Glomerular endothelial cell (primary cell): ENCODE results near the gene SIGLEC14. TPM values are rescaled to one million over a fixed set of nuclear protein-coding genes. Genes with fewer than 3 reads are reported as not detected.
"Not testable (repeated sequence)": the region's sequence is repeated elsewhere in the genome, so short reads cannot be mapped to it uniquely, and the experiment has no call there.

Experiments
- DNase-seq: peaks from one replicate; pipeline ENCODE4 v3.0.0-alpha.2; 2011; ENCODE audit warnings: low read depth, low spot score; ENCODE audit errors: extremely low read depth
- total RNA-seq: library from RNA; depleted of rRNA; stranded (reverse); fragments of >200 nt; gene quantifications from 2 replicates; pipeline ENCODE4 v1.2.3, GENCODE V29; 2015

SIGLEC14 gene, protein sequence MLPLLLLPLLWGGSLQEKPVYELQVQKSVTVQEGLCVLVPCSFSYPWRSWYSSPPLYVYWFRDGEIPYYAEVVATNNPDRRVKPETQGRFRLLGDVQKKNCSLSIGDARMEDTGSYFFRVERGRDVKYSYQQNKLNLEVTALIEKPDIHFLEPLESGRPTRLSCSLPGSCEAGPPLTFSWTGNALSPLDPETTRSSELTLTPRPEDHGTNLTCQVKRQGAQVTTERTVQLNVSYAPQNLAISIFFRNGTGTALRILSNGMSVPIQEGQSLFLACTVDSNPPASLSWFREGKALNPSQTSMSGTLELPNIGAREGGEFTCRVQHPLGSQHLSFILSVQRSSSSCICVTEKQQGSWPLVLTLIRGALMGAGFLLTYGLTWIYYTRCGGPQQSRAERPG
- 0.35 and 0.44 TPM in 2 replicates for total RNA-seq

DNA sequence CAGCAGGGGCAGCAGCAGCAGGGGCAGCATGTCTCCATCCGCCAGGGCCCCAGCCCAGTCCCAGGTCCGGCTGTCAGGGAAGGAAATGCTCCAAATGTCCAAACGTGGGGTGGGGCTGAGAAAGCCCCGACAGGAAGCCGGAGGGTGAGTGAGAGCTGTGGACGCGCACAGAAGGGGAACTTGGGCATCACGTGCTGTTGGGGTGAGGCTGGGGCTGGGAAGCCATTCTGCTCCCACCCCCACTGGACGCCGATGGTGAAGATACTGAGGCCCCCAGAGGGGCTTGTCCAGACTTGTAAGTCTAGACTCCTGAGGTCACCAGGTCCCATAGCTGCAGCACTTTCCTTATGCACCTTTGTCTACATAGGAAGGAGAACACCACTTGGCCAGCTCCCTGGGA, at the start of gene SIGLEC14:
Gene SIGLEC14 (minus strand): TSS at position 96 of the 400 bp plus-strand sequence. CDS start 66 bp downstream, at position 30.
- DNase-seq: not testable (repeated sequence)

DNA sequence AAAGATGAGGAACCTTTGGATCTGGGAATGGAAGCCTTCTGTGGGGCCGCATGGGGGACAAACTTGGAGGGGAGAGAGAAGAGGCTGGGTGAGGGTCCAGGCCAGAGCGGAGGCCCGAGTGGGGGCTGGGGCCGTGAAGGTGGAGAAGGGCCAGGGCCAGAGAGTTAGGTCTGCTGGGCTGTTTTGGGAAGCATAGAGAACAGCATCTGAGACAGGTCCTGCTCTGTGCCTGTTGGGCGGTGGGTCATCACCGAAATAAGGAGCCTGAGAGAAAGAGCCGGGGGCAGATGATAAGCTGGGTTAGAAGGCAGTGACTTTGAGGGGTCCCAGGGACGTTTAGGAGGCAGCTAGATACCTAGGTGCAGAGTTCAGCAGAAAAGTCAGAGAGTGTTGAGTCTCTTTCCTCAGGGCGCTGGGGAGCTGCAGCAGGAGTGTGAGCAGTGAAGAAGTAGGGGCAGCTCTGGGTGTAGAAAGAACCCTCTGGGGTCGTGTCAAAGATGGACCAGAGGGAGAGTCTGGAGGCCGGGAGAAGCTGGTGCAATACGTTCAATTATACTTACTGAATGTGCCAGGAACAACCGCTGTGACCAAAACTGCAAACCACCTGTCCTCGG, 49.2 kb upstream of the SIGLEC14 start:
- DNase-seq: no peak

DNA sequence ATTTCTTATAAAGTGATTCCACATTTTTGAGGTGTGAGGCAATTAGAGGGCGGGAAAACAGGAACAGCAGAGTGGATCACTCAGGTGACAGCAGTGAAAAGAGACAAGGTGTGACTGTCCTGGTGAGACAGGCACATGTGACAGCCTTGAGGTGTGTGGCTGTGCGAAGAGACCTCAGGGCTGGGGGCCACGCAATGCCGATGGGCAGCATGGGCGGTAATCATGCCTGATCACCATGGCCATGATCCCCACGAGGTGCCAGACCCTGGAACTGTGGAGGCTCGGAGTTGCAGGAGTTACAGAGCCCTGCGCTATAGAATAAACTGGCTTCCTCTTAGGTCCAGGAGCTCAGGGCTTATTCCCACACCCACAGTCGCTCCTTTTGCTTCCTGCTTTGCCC, 48.5 kb upstream of the SIGLEC14 start:
- DNase-seq: no peak

DNA sequence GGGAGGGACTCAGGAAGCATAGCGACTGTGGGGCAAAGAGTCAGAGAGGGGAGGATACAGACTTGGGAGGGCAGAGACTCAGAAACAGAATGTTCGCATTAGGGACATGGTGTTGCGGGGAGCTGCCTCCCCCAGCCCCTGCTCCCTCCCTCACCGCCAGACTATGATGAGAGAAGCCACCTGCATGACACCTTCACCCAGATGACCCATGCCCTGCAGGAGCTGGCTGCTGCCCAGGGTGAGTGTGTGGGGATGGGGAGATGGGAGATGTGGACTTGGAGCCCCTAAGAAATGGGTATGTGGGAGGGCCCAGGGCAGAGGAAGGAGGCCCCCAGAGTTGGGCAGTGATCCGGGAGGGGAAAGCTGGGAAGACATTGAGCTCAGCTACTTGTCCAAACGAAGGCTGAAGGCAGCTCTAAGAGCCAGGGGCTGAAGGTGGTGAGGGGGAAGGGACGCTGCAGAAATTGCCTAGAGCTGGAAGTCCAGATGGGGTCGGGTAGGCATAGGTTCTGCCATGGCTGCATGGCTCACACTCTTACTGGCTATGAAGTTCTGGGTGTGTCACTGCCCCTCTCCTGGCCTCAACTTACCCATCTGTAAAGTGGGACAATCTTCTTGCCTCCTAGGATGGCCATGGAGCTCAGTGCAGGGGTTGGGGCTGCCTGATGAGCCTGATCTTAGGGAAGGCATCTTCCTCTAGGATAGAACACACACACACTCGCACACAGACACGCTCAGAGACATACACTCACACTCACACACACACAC, 47.9 kb upstream of the SIGLEC14 start:
- no peak for DNase-seq

DNA sequence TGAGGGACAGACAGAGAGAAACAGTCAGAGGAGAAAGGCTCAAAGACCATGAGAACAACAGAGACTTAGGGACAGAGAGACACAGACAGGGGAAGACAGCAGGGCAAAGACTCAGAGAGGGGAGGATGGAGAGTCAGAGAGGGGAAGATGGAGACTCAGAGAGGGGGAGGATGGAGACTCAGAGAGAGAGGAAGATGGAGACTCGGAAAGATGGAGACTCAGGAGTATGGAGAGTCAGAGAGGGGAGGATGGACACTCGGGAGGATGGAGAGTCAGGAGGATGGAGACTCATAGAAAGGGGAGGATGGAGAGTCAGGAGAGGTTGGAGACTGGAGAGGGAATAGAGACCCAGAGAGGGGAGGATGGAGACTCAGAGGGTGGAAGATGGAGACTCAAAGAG, 47.2 kb upstream of the SIGLEC14 start:
- no peak for DNase-seq

DNA sequence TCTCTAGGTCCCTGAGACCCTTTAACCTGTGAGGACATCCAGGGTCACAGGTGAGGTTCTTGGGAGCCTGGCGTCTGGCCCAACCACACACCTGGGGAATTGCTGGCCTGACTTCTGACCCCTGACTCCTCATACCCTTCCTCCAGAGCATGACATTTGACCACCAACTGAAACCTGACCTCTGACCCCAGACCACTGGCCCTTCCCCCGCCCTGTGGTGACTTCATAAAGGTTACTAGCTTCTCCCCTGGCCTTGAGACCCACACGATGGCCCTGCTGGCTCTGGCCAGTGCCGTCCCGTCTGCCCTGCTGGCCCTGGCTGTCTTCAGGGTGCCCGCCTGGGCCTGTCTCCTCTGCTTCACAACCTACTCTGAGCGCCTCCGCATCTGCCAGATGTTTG, 46.6 kb upstream of the SIGLEC14 start, which contains the start of gene SPACA6:
Gene SPACA6 (plus strand): TSS at position 71 of the 400 bp plus-strand sequence. CDS start 197 bp downstream, at position 268.
- DNase-seq: no peak

DNA sequence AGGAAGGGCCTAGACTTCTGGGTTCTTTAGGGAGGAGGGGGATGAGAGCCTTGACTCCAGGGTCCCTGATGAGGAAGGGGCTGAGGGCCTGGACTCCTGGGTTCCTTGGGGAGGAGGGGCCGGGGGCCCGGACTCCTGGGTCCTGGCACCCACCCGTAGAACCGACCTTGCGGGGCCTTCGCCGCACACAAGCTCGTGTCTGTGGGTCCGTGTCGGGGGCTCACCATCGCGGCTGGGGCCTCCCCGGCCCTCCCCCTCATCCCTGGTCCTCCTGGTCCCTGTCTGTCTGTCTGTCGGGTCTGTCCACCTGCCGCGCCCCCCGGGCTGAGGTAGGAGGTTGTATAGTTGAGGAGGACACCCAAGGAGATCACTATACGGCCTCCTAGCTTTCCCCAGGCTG, 45.8 kb upstream of the SIGLEC14 start:
- no peak for DNase-seq

DNA sequence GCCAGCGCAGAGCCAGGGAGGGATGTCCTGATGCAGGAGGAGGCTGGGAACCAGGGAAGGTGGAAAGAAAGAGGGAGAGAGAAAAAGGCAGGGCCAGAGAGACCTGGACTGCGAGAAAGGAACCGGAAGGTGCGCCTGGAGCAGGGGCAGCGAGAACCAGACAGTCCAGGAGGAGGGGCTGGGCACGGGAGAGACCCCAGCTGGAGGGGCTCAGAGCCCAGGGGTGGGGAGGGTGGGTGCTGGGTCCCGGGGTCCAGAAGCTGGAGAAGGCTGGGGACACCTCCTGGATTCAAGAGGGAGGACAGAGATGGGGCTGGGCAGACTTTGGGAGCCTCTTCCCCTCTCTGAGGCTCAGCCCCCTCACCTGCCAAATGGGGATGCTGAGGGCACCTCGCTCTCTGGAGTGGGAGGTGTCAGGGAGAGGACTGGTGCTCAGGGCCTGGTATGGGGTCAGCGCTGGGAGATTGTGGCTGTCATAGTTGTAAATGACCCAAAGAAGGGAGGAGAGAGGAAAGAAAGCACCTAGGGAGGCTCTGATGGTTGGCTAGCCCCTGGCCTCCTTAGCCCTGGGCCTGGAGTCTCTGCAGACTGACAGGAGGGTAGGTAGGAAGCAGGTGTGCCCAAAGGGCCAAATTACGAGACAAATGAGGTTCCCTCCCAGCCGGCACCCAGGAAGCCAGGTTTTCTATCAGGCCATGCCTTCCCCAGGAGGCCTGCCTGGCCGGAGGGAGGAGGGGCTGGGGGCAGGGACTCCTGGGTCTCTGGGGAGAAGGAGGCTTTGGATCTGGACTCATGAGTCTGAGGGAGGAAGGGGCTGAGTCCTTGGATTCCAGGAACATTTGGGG, 45.2 kb upstream of the SIGLEC14 start:
- DNase-seq: no peak

DNA sequence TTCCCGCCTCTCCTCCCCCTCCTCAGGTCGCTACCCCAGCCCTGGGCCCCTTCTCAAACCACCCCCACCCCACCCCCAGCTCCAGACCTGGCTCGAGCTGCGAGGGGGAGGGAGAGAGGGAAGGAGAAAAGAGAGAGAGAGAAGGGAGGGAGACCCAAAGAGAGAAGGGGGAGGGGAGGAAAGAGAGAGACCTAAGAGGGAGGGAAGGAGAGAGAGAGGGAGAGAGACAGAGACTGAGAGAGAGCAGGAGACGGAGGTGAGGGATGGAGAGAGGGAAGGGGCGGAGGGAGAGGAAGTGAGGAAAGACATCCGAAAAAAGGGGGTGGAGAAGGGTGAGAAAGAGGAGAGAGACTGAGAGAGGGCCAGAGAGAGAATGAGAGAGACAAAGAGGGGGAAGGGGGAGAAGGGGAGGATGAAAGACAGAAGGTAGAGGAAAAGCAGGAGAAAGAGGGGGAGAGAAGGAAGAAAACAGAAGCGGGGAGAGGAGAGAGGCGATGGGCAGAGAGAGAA, 44.5 kb upstream of the SIGLEC14 start:
- no peak for DNase-seq

DNA sequence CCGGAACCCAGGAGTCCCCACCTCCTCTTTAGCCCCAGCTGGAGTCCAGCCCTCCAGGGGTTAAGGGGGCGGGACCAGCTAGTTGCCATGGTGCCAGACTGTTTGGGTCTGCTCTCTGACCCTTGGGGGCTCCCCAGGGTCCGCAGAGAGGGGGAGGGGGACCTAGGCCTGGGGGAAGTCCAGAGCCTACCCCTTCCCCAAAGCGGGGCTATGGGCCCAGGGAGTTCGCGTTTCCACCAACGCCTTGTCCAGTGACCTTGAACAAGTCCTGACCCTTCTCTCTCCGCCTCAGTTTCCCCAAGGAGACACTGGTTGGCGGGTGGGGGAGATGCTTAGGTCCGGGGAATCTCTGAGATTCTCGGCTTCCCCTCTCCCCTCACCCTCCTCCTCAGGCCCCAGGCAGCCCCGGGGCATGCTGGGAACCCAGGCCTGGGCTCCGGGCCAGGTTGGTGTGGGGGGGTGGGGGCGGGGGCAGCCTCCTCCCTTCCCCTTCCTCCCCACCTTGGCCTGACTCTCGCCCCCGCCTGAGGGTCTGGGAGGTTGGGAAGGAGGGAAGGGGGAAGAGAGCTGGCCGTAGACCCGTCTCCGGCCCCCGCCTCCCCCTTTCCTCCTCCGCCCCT, 43.9 kb upstream of the SIGLEC14 start:
- DNase-seq: no peak

DNA sequence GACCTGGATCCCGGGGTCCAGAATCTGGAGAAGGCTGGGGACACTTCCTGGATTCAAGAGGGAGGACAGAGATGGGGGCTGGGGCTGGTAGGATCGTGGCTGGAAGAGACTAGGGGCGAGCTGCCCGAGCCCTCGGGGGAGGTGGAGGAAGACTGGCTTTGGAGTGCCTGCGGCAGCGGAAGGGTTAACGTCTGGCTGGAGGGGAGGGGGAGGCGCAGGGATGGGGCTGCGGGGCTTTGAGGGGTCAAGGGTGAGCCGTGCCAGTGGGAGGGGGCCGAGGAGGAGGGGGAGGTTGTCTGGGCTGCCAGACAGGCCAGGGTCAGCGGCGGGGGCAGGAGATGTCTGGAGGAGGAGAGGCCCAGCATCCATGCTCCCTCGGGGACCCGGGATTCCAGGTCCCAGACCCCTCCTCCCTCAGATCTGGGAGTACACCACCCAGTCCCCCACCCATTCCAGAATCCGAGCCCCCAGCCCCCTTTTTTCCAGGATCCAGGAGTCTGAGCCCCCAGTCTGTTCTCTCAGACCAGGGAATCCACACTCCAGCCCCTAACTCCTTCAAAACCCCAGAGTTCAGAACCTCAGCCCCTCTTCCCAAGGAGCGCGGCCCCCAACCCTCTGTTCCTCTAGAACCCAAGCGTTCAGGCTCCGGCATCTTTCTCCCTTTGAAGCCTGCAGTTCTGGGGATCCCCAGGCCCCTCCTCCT, 43.3 kb upstream of the SIGLEC14 start:
- no peak for DNase-seq

DNA sequence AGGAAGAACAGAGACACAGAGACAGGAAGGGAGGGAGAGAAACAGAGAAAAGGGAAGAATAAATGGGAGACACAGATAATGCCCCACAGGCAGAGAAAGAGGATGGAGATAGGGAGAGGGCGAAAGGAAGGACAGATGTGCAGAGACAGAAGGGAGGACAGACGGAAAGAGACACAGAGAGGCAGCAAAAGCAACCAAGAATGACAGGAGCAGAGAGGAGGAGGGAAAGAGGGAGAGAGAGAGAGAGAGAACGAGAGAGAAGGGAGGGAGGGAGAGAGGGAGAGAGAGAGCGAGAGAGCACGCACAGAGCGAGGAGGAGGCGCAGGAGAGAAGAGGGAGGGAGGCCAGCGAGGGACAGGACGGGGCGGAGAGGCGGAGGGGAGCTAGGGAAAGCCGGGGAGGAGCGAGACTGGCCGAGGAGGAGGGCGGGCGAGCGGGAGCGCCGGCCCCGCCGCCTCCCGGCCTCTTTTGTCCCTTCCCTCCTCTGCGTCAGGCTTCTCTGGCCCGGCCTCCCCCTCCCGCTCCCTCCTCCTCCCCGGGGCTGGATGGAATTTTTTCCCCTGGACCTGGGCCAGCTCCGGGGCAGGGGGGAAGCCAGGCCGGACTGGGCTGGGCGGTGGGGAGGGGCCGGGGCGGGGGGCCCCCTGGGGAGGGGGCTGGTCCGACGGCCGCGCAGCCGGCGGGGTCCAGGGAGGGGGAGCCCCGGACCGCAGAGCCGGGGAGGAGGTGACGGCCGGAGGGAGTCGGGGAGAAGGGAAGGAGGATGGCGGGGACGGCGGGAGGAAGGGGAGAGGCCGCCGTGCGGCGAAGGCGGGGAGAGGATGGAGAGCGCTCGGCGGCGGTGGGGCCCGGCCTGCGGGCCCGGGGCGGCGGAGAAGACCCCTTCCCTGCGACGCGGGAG, 42.3 kb upstream of the SIGLEC14 start:
- DNase-seq: no peak

DNA sequence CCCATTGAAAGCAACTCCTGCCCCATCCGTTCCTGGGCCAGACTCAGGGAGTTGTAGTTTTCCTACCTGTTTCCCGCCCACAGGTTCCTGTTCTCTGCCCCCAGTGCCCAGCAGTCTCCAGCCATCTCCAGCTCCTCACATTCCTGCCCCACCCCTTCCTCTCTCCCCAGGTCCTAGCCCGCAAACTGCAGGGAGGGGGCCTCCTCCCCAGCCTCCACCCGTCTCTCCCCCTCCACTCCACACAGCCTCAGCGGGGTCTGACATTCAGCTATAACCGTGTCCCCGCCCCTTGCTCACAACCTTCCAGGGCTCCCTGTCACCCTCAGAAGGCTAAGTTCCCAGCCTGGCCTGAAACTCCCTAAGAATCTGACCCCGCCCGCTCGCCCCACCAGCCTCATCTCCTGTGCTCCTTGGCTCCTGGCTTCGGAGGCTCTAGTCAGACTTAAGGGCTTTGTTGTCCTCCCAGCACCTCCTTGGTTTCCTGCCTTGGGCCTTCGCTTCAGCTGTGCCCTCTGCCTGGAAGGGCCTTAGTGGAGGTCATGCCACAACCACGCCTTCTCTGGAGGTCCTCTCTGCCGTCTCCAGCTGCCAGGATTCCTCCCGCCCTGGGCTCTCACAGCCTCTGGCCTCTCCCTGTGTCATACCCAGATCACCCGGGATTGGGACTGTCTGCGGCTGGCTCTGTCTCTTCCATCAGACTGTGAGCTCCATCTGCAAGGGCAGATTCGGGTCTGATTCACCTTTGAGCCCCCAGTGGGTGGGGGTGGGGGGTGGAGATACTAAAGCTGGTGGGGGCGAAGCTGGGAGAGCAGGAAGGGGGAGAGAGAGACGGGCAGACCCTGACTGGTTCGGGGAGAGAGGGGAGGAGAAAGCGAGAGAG, 41.4 kb upstream of the SIGLEC14 start:
- DNase-seq: no peak

DNA sequence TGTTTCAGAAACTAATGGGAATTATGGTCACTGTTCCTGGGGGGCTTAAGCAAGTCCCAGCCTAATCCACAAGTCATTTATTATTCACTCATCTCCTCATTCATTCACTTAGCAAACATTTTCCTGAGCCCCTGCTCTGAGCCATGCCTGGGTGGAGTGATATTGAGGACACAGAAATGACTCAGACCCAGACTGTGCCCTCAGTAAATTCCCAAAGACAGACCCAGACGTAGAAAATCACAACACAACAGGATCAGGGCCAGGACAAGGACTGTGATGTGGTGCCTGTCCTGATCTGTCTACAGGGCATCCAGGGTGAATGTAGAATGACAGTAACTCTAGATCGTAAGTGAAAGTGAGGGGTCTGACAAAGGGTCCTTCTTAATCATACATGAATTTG, 39.5 kb upstream of the SIGLEC14 start:
- no peak for DNase-seq

DNA sequence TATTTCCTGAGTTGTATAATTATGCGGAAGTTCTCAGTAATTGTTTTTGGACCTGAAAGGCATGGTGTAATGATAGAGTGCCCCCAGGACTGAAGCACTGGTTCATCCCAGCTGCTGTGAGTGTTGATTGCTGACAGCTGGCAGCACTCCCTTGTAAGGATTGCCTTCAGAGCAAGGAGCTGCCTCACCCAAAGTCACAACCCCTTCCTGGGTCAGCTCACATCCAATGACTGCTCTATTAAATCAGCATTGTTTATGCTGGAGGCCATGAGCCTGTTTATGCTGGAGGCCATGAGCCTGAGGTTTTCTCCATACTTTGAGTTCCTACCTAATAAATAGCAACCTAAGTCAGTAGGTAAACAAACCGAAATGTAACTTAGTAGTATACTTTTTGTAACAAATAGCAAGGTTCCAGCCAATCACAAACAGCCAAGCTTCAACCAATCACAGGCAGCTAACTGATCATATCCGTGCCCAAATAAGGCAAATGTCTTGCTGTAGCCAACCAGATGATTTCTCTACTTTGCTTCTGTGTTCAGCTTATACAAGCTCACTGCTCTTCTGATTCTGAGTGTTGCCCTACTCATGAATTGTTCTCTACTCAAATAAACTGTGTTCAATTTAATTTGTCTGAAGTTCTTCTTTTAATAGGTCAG, 34.8 kb upstream of the SIGLEC14 start:
- no peak for DNase-seq

DNA sequence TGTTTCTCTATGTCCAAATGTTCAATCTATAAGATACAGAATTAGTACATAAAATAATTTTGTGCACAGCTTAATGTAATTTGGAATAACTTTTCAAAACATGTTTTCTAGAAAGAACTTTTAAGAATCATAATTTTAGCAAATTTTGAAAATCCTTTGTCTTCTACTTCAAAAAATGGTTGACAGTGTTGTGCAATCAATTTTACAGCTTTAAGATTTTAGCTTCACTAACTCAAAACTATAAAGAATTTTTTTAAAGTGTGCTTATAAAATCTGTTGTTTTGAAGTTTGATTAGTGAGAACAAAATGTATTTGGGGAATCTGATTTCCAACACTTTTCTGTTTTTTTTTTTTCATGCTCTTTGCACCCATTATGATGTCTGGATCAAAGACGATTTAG, 33.8 kb upstream of the SIGLEC14 start:
- no peak for DNase-seq

DNA sequence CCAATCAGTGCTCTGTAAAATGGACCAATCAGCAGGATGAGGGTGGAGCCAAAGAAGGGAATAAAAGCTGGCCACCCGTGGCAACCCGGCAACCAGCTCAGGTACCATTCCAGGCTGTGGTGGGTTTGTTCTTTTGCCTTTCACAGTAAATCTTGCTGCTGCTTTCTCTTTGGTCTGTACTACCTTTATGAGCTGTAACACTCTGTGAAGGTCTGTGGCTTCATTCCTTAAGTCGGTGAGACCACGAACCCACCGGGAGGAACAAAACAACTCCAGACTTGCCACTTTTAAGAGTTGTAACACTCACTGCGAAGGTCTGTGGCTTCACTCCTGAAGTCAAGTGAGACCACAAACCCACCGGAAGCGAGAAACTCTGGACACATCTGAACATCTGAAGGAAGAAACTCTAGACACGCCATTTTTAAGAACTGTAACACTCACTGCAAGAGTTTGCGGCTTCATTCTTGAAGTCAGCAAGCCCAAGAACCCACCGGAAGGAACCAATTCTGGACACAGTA, 30.0 kb upstream of the SIGLEC14 start:
- no peak for DNase-seq
